A673 (cell line): ENCODE results near the gene PCCA. TPM values are rescaled to one million over a fixed set of nuclear protein-coding genes. Genes with fewer than 3 reads are reported as not detected.

ENCODE experiments used
- BruUV-seq: library from RNA; stranded (reverse); fragments of 400-500 nt; replicated peaks from 2 replicates; lab custom pipeline; 2021; lab: Mats Ljungman, UMichigan
- CTCF ChIA-PET: fragments of 300-600 bp; sonication (Branson Sonifier 250); formaldehyde crosslinking; loops from one replicate; lab custom pipeline; 2022; ENCODE audit warnings: antibody characterized with exemption; lab: Charles Lee
- POLR2A ChIA-PET: fragments of 300-600 bp; sonication (Branson Sonifier 250); formaldehyde crosslinking; loops from one replicate; lab custom pipeline; 2022; ENCODE audit warnings: antibody characterized with exemption; ENCODE audit not compliant: low non-redundant PET; lab: Charles Lee
- DNase-seq: peaks from one replicate; pipeline ENCODE4 v3.0.0-alpha.2; 2015; ENCODE audit warnings: low spot score
- H3K27ac ChIP-seq: fragments of 200-600 bp; sonication (generic); 2 replicates; pipeline ENCODE4 v1.5.1; 2016; ENCODE audit warnings: mixed run types, low read depth, mild to moderate bottlenecking, mixed read lengths, antibody characterized with exemption, low read length; ENCODE audit not compliant: poor library complexity, severe bottlenecking
- H3K27me3 ChIP-seq: fragments of 200-600 bp; sonication (generic); replicated peaks from 2 replicates; pipeline ENCODE4 v1.6.1; 2017; ENCODE audit warnings: mixed run types, low read depth, mild to moderate bottlenecking, mixed read lengths, antibody characterized with exemption, low read length; ENCODE audit not compliant: insufficient read depth, poor library complexity
- H3K36me3 ChIP-seq: fragments of 200-600 bp; sonication (generic); 2 replicates; pipeline ENCODE4 v1.6.1; 2016; ENCODE audit warnings: mixed run types, mild to moderate bottlenecking, mixed read lengths, antibody characterized with exemption, low read length; ENCODE audit not compliant: insufficient read depth, poor library complexity, severe bottlenecking
- H3K4me1 ChIP-seq: fragments of 200-600 bp; sonication (generic); 2 replicates; pipeline ENCODE4 v1.6.1; 2017; ENCODE audit warnings: mixed run types, mild to moderate bottlenecking, mixed read lengths, antibody characterized with exemption, low read length; ENCODE audit not compliant: insufficient read depth, poor library complexity, severe bottlenecking
- H3K4me3 ChIP-seq: fragments of 200-600 bp; sonication (generic); 2 replicates; pipeline ENCODE4 v1.5.1; 2016; ENCODE audit warnings: low read depth, mixed run types, mild to moderate bottlenecking, mixed read lengths, low read length; ENCODE audit not compliant: poor library complexity, severe bottlenecking
- H3K9me3 ChIP-seq: fragments of 200-600 bp; sonication (generic); 2 replicates; pipeline ENCODE4 v1.6.1; 2016; ENCODE audit warnings: mixed run types, low read depth, mild to moderate bottlenecking, mixed read lengths, antibody characterized with exemption, low read length; ENCODE audit not compliant: poor library complexity, severe bottlenecking
- CTCF ChIP-seq: fragments of 300-800, 200-600 bp; sonication (generic); conservative IDR thresholded peaks from 2 replicates; pipeline ENCODE4 v1.5.1; 2017; ENCODE audit warnings: low read depth, mild to moderate bottlenecking, antibody characterized with exemption, low read length, moderate library complexity, mixed read lengths
- EZH2 ChIP-seq: fragments of 200-600 bp; sonication (generic); IDR thresholded peaks from 2 replicates; pipeline ENCODE4 v1.6.1; 2017; ENCODE audit warnings: borderline replicate concordance, low read depth, mild to moderate bottlenecking, mixed read lengths, antibody characterized with exemption, low read length; ENCODE audit not compliant: poor library complexity, severe bottlenecking
- intact Hi-C: fragments of 100-400 bp; cut with micrococcal nuclease; formaldehyde crosslinking; loops from one replicate; pipeline ENCODE4 v1.10.0; 2022; ENCODE audit not compliant: unreplicated experiment
- total RNA-seq: library from RNA; stranded (reverse); gene quantifications from 2 replicates; pipeline ENCODE4 v1.2.3, GENCODE V29; 2021

PCCA gene
- total RNA-seq, 1 experiment from 2014 or later, result 93.0 TPM

GRCh38 chr13:100433475-100433874, 344.6 kb downstream of the PCCA start:
- TF ChIP-seq CTCF (no peak), EZH2 (no peak)
- no peaks in the 10 kb centered on the region for H3K27me3 ChIP-seq
- no peaks in the 10 kb centered on the region for H3K9me3 ChIP-seq
- ChIA-PET POLR2A (no interaction called here), CTCF (no interaction called here)
- no peak for DNase-seq
- H3K36me3 ChIP-seq, result no peaks in the 10 kb centered on the region
- no TSS peak for BruUV-seq
- no peak overlapping the region for H3K27ac ChIP-seq
- no peak overlapping the region for H3K4me3 ChIP-seq
- H3K4me1 ChIP-seq, result peaks cover 4% of the 10 kb centered on the region
- intact Hi-C loops, result no loop called here

- CTCF ChIA-PET, result no interaction called here
- peaks cover 7% of the 10 kb centered on the region for H3K4me1 ChIP-seq
- H3K36me3 ChIP-seq, result peaks cover 1% of the 10 kb centered on the region
- H3K27me3 ChIP-seq, result no peaks in the 10 kb centered on the region
- TF ChIP-seq CTCF, result no peak
- no peak for TF ChIP-seq EZH2
- no peaks in the 10 kb centered on the region for H3K9me3 ChIP-seq
- no peak overlapping the region for H3K4me3 ChIP-seq
- BruUV-seq, result no TSS peak
- POLR2A ChIA-PET, result no interaction called here
- DNase-seq, result no peak
- no peak overlapping the region for H3K27ac ChIP-seq
- intact Hi-C loops, result no loop called here
These were observed 345.3 kb downstream of the PCCA start for GRCh38 chr13:100434010-100434763.

DNA sequence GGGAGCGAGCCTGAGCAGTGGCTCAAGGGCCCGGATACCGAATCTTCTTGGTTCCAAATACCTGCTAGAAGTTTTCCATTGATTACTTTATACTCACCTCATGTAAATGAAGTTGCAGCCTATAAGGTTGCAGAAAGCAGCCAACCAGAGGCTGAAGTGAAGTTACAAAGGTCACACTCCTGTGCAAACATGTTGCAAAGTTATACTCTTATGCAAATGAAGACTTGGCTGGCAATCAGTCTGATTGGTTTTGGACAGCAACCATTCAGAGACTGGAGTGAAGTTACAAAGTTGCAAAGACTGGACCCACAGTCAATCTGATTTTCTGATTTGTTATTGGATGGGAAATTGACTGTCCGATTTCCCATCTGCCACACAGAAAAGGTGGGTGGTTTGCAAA, 347.2 kb downstream of the PCCA start:
- BruUV-seq, result no TSS peak
- POLR2A ChIA-PET, result no interaction called here
- H3K4me1 ChIP-seq, result peaks cover 22% of the 10 kb centered on the region

More for the DNA sequence above, 347.2 kb downstream of the PCCA start:
- Histone ChIP-seq H3K36me3 (peaks cover 3% of the 10 kb centered on the region), H3K27me3 (no peaks in the 10 kb centered on the region), H3K9me3 (no peaks in the 10 kb centered on the region), H3K4me3 (no peak overlapping the region), H3K27ac (no peak overlapping the region)
- no peak for DNase-seq
- CTCF ChIA-PET, result no interaction called here
- intact Hi-C loops, result no loop called here
- TF ChIP-seq CTCF, result no peak
- TF ChIP-seq EZH2, result no peak
